Central memory CD4-positive, alpha-beta T cell (primary cell): ENCODE data around the gene MAGED2.
"Not testable (repeated sequence)": the region's sequence is repeated elsewhere in the genome, so short reads cannot be mapped to it uniquely, and the experiment has no call there.

Experiments used
- DNase-seq: peaks from one replicate; pipeline ENCODE4 v3.0.0; 2022

MAGED2 gene

GRCh38 chrX:54819201-54819600 lies 11.7 kb downstream of the MAGED2 start:
- no peak for DNase-seq

GRCh38 chrX:54820737-54821136 lies 13.2 kb downstream of the MAGED2 start:
- DNase-seq, result no peak

- DNase-seq, result no peak
These were observed 13.8 kb downstream of the MAGED2 start for GRCh38 chrX:54821310-54821709.

- no peak for DNase-seq
These were observed 16.6 kb downstream of the MAGED2 start for GRCh38 chrX:54824195-54824594.

- no peak for DNase-seq
These were observed 17.2 kb downstream of the MAGED2 start for GRCh38 chrX:54824722-54825121.

GRCh38 chrX:54825716-54826438 lies 18.3 kb downstream of the MAGED2 start:
- DNase-seq, result no peak

GRCh38 chrX:54826598-54826997 lies 19.1 kb downstream of the MAGED2 start:
- DNase-seq, result no peak

GRCh38 chrX:54838583-54838982 lies 31.0 kb downstream of the MAGED2 start:
- DNase-seq, result no peak

- not testable (repeated sequence) for DNase-seq
These were observed 33.8 kb downstream of the MAGED2 start for GRCh38 chrX:54841184-54841874.

- no peak for DNase-seq
These were observed 35.1 kb downstream of the MAGED2 start for GRCh38 chrX:54842607-54843006.

- DNase-seq, result no peak
These were observed 35.5 kb downstream of the MAGED2 start for GRCh38 chrX:54843050-54843449.

- DNase-seq, result not testable (repeated sequence)
These were observed 40.2 kb downstream of the MAGED2 start for GRCh38 chrX:54847700-54848099.

GRCh38 chrX:54865208-54865607 lies 57.7 kb downstream of the MAGED2 start:
- DNase-seq, result no peak
